KMS-11 (cell line): ENCODE results near the gene GNGT1.

Experiments used
- H2AFZ ChIP-seq: fragments of 200-600 bp; sonication (generic); 2 replicates; pipeline ENCODE4 v1.6.1; 2016; ENCODE audit warnings: antibody characterized with exemption, mixed run types, low read depth
- H3K27ac ChIP-seq: fragments of 200-600 bp; sonication (generic); 2 replicates; pipeline ENCODE4 v1.6.1; 2016; ENCODE audit warnings: mild to moderate bottlenecking, mixed run types
- H3K27me3 ChIP-seq: fragments of 200-600 bp; sonication (generic); 2 replicates; pipeline ENCODE4 v1.6.1; 2017; ENCODE audit warnings: mild to moderate bottlenecking, low read depth, mixed run types, moderate library complexity; ENCODE audit not compliant: insufficient read depth
- H3K36me3 ChIP-seq: fragments of 200-600 bp; sonication (generic); 2 replicates; pipeline ENCODE4 v1.6.1; 2017; ENCODE audit warnings: mild to moderate bottlenecking, mixed run types; ENCODE audit not compliant: insufficient read depth
- H3K4me1 ChIP-seq: fragments of 200-600 bp; sonication (generic); 2 replicates; pipeline ENCODE4 v1.6.1; 2016; ENCODE audit warnings: mild to moderate bottlenecking, low read depth, mixed run types; ENCODE audit not compliant: poor library complexity, severe bottlenecking
- H3K4me2 ChIP-seq: fragments of 200-600 bp; sonication (generic); 2 replicates; pipeline ENCODE4 v1.7.0; 2016; ENCODE audit warnings: mild to moderate bottlenecking, mixed run types
- H3K4me3 ChIP-seq: fragments of 200-600 bp; sonication (generic); IDR thresholded peaks from 2 replicates; pipeline ENCODE4 v1.6.1; 2017; ENCODE audit warnings: low read depth, low read length, mixed read lengths; ENCODE audit not compliant: insufficient read depth
- H3K79me2 ChIP-seq: fragments of 200-600 bp; sonication (generic); 2 replicates; pipeline ENCODE4 v1.6.1; 2016; ENCODE audit warnings: low read depth, mixed run types; ENCODE audit not compliant: insufficient read depth
- H3K9ac ChIP-seq: fragments of 200-600 bp; sonication (generic); 2 replicates; pipeline ENCODE4 v1.6.1; 2016; ENCODE audit warnings: mild to moderate bottlenecking, mixed run types
- H4K20me1 ChIP-seq: fragments of 200-600 bp; sonication (generic); 2 replicates; pipeline ENCODE4 v1.6.1; 2016; ENCODE audit warnings: mild to moderate bottlenecking, mixed run types; ENCODE audit not compliant: insufficient read depth
- CTCF ChIP-seq: fragments of 200-600 bp; sonication (generic); conservative IDR thresholded peaks from 2 replicates; pipeline ENCODE4 v1.6.1; 2017; ENCODE audit warnings: low read depth, mild to moderate bottlenecking, antibody characterized with exemption, low read length, moderate library complexity, mixed read lengths

GNGT1 gene

GRCh38 chr7:93937818-93938217 lies 31.5 kb downstream of the GNGT1 start:
- Histone ChIP-seq H3K4me1 (no peaks in the 10 kb centered on the region), H3K79me2 (no peaks in the 10 kb centered on the region), H3K36me3 (no peaks in the 10 kb centered on the region), H3K4me3 (no peak overlapping the region), H3K9ac (no peak overlapping the region), H4K20me1 (no peaks in the 10 kb centered on the region), H3K4me2 (no peak overlapping the region), H3K27me3 (no peaks in the 10 kb centered on the region), H3K27ac (no peak overlapping the region), H2AFZ (no peak overlapping the region)
- no peak for TF ChIP-seq CTCF

GRCh38 chr7:93938293-93938692 lies 31.9 kb downstream of the GNGT1 start:
- TF ChIP-seq CTCF: no peak
- no peaks in the 10 kb centered on the region for H3K27me3 ChIP-seq

GRCh38 chr7:93941945-93942344 lies 35.6 kb downstream of the GNGT1 start:
- no peaks in the 10 kb centered on the region for H4K20me1 ChIP-seq
- no peaks in the 10 kb centered on the region for H3K27me3 ChIP-seq
- no peaks in the 10 kb centered on the region for H3K79me2 ChIP-seq
- no peak overlapping the region for H3K27ac ChIP-seq
- TF ChIP-seq CTCF: no peak
- H3K4me2 ChIP-seq: no peak overlapping the region
- H3K36me3 ChIP-seq: no peaks in the 10 kb centered on the region
- H3K9ac ChIP-seq: no peak overlapping the region
- no peaks in the 10 kb centered on the region for H3K4me1 ChIP-seq
- no peak overlapping the region for H2AFZ ChIP-seq
- H3K4me3 ChIP-seq: no peak overlapping the region

More at GRCh38 chr7:93938293-93938692, 31.9 kb downstream of the GNGT1 start:
- Histone ChIP-seq H2AFZ (no peak overlapping the region), H3K9ac (no peak overlapping the region), H3K4me2 (no peak overlapping the region), H3K36me3 (no peaks in the 10 kb centered on the region), H3K79me2 (no peaks in the 10 kb centered on the region), H3K4me1 (no peaks in the 10 kb centered on the region), H3K4me3 (no peak overlapping the region), H4K20me1 (no peaks in the 10 kb centered on the region), H3K27ac (no peak overlapping the region)

GRCh38 chr7:93943816-93944540 lies 37.6 kb downstream of the GNGT1 start:
- H3K79me2 ChIP-seq: no peaks in the 10 kb centered on the region
- H3K4me3 ChIP-seq: no peak overlapping the region
- H3K27ac ChIP-seq: no peak overlapping the region
- no peak overlapping the region for H2AFZ ChIP-seq
- no peak overlapping the region for H3K9ac ChIP-seq
- H4K20me1 ChIP-seq: no peaks in the 10 kb centered on the region
- H3K4me1 ChIP-seq: no peaks in the 10 kb centered on the region
- TF ChIP-seq CTCF: no peak
- H3K27me3 ChIP-seq: no peaks in the 10 kb centered on the region
- H3K4me2 ChIP-seq: no peak overlapping the region
- no peaks in the 10 kb centered on the region for H3K36me3 ChIP-seq
